Measurements from ENCODE around the gene EGFL6.

Gene EGFL6, protein sequence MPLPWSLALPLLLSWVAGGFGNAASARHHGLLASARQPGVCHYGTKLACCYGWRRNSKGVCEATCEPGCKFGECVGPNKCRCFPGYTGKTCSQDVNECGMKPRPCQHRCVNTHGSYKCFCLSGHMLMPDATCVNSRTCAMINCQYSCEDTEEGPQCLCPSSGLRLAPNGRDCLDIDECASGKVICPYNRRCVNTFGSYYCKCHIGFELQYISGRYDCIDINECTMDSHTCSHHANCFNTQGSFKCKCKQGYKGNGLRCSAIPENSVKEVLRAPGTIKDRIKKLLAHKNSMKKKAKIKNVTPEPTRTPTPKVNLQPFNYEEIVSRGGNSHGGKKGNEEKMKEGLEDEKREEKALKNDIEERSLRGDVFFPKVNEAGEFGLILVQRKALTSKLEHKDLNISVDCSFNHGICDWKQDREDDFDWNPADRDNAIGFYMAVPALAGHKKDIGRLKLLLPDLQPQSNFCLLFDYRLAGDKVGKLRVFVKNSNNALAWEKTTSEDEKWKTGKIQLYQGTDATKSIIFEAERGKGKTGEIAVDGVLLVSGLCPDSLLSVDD

DNA sequence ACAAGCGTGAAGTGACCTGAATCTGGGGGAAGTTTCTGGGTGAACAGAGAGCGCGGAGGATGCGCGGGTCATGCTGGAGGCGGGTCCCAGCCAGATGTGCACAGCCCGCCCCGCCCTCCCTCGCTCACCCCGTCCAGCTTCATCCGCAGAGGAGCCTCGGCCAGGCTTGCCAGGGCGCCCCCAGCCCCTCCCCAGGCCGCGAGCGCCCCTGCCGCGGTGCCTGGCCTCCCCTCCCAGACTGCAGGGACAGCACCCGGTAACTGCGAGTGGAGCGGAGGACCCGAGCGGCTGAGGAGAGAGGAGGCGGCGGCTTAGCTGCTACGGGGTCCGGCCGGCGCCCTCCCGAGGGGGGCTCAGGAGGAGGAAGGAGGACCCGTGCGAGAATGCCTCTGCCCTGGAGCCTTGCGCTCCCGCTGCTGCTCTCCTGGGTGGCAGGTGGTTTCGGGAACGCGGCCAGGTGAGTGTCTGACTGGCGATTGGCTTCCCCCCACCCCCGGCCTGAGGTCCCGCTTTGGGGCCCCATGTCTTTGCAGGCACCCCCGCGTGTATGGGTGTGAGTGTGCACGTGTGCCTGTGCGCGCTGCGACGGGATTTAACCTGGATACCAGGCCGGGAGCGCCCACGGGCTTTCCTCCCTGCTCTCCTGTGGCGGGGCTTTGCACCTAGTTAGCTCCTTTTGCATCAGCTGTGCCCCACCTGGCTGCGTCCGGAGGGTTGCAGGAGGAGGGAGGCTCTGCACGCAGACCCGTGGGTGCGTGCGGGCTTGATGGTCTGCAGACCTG is at the start of gene EGFL6:
TSS of gene EGFL6 (plus strand) at position 123 of the 782 bp plus-strand sequence. CDS start at position 384, 261 bp downstream.
- DNase-seq: no peak

DNA sequence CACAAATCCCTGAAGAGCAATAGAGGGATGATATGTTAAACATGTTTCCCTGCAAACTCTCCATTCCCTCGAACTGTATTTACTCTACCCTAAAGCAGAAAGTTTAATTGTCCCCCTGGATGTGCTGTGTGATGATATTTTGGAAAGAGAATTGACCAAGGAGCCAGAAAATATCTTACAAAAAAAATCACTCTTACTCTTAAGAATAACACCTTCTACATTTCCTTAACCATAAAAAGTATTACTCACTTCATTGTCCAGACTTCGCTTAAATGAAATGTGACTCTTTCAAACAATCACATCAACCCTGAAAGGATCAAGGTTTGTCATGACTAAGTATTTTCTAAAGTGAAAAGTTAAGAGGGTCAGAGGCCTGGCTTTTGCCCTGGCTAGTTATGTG is 49.0 kb upstream of the EGFL6 start:
- DNase-seq: no peak

DNA sequence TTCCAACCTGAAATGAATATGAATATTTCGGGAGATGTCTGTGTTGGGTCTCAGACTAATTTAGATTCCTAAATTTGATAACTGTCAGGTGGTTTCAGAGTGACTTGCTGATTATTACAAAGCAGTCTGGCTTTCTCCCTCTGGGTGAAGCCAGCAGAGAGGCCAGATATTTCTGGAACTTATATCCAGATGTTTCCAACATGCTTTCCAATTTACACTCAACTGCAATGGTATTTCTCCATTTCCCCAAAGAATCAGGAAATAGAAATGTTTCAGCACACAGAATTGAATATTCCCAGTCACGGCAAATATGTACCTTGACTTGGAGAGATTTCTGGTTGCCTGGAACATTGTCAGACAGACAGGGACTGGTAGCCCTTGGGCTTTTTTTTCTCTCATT is 48.5 kb upstream of the EGFL6 start:
- DNase-seq: no peak

DNA sequence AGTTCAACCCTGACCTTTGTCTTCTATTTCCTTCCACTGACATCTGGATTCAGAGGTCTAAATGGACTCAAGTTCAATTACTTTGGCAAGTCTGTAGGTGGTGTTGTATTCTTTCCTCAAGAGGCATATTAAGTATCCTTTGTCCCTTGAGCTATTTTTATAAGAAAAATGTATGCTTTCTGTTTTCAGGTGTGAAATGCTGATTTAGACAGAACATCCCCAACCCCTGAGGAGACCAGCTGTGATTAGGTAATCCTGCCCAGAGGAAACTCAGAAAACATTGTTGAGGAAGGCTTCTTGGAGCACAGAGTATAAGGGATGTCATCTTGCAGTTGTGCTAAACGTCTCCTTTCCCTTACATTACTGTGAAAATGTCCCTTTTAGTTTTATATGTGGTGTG is 46.6 kb upstream of the EGFL6 start:
- no peak for DNase-seq

DNA sequence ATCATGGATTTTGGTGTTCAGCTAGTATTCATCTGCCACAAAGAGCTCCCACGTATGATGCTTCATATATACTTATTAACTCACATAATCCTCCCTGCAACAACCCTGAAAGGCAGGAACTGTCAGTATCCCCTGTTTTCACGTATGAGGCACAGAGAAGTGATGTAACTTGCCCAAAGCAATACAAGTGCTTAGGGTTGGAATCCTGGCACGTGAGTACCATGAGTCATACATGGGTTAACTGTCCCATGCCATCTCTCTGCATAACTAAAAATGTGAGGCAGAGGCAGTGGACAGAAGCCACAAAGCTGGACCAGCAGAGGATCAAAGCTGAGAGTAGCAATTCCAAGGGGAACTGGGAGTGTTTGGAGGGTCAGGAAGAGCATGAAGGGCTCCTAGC is 35.7 kb upstream of the EGFL6 start:
- DNase-seq: no peak

DNA sequence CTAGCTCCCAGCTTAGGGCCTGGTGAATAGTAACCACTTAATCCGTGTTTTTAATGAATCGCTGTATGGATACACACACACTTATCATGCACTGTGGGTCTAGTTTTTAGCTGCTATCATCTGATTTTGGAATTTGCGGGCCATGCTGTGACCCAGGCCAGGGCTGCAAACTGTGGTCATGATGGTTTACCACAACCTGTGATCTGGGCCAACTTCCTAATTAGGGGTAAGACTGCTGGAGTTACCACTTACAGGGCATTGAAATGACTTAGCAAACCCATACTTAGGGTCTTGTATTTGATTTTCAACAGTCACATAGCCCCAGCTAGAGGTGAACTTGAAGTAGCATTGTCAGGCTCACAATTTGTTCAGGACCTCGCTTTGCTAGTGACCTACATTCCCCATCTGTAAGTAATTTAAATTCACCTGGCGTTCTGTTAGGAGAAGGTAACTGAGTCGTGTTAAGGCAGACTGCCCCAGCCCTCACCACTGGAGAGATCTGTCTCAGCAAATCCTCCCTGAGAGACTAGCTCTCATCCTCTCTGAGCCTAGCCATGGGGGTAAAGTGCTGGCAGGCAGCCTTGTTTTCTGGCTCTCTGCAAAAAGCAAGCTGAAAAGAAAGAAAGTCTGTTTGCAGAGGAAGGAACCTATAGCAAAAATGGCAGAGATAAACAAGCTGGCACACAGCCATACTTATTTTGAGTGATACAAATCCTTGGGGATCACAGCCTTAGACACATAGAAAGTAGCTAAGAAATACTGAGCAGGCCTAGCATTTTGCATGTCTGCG is 33.8 kb upstream of the EGFL6 start:
- DNase-seq: no peak

DNA sequence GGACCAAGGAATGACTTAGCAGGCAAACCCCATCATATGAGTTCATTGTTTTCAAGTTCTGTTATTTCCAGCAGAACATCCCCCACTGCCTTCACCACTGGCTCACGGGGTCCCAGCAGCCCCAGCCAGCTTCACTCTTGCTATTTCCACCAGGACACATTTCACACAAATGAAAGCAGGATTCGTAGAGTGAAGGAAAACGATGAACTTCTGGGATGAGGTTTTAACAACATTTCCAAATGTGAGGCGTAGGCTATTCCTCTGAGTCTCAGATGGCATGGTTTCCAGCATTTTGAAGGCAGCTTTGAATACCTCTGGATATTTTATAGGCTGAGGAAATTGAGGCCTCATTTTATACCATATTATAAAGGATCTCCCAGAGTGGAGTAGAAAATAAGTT is 32.9 kb upstream of the EGFL6 start:
- DNase-seq: no peak

DNA sequence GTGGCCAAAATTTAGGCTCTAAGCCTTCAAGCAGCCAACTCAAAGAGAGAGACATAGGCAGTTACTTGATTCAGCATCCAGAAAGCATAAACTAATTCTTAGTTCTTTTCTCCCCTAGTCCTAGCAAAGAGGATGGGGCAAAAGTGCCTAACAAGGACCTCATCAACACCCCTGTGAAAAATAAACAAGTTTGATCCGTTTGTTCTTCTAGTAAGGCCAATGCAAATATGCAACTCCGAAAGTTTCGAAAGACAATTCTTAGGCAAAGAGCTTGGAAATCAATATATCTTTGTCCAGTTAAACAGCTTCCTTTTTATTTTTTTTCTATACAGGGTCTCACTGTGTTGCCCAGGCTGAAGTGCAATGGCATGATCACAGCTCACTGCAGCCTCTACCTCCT is 31.0 kb upstream of the EGFL6 start:
- no peak for DNase-seq

DNA sequence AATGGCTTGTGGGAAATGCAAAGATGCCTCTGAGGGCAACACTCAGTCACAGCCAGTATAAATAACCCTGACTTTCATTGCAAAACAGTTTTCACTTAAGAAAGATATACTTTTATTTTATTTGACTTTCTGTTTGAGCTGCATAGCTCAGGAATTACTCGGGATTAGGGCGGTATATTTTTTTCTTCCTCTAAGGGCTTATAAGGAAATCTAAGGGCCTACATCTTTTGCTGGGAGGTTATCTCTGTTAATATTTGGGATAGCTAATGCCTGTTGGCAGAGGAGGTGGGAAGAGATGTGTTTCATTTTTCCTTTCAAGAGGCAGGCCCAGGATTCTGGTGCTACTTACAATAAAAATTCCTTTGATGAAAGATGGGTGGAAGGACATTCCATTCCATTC is 28.8 kb upstream of the EGFL6 start:
- DNase-seq: no peak

DNA sequence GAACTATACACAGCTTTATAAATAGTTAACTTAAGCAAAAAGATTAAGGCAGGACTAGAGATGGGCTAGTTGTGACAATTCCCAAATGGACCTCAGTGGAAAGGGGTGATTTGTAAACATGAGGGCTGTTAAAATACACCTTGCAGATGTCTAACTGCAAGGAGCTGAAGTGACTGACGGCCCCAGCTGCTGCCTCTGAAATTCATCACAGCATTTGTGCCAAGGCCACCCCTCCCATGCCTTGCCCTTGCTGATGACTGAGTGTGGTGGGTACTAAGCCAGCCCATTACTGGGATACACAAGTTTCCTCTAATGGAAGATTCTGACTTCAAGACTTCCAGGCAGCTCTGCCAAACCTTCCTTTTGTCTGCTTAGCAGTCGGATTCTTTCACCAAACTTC is 23.7 kb upstream of the EGFL6 start:
- no peak for DNase-seq

DNA sequence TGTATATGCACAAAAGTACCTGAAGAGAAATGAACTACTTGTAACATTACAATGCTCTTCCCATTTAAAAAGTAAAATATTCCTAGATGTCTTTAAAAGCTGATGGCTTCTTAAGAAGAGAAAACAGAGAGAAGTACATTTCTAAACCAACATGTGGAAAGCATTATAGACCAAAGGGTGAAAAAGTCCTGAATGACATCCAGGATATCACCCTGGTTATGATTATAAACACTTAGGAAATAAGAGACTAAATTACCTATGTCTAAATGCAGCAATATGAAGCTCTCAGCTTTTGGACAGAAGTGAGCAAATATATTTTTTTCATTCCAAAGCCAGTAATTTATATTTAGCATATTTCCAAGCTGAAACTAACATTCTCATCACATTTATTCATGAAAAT is 21.7 kb upstream of the EGFL6 start:
- DNase-seq: no peak

DNA sequence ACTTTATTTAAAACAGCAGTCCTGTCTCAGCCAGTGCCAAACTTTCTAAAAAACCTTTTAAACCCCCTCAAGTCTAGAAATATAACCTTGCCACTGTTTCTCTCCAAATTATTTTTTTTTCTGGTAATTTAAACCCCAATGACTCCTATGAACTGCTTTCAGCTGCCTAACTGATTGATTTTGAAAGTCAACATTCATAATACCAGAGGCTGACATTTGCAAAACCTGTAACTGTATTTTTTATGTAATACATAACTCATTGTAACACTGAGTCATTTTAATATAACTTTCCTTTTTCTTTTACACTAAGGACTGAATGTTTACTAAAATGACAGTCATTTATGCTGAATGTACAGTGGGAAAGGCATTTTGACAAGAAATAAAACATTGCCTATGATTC is 19.1 kb upstream of the EGFL6 start:
- no peak for DNase-seq

DNA sequence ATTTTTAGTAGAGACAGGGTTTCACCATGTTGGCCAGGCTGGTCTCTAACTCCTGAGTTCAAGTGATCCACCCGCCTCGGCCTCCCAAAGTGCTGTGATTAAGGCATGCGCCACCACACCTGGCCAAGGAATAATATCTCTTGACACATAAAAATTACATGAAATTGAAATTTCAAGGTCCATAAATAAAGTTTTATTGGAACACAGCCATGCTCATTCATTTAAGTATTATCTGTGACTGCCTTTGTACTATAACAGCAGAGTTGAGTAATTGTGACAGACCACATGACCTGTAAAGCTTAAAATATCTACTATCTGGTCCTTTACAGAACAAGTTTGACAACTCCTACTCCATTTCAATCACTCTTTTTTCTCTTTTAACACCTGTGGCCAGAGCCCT is 17.8 kb upstream of the EGFL6 start:
- no peak for DNase-seq

DNA sequence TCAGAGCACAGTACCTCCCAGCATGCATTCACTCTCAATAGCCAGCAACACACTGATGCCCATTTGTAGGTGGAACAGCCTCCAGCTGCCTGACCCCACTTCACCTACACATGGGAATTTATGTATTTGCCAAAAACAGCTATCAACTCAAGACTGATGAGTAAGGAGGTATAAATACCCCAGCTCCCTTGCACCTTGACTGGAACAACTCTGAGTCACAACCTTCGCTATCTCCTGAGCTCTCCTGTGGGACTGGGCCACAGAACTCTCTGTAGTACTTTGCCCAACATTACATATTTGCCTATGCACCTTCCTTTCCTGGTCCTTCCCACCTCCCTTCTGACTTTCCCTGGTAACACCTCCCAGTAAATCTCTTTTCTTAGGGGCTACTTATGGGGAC is 16.5 kb upstream of the EGFL6 start:
- DNase-seq: no peak

DNA sequence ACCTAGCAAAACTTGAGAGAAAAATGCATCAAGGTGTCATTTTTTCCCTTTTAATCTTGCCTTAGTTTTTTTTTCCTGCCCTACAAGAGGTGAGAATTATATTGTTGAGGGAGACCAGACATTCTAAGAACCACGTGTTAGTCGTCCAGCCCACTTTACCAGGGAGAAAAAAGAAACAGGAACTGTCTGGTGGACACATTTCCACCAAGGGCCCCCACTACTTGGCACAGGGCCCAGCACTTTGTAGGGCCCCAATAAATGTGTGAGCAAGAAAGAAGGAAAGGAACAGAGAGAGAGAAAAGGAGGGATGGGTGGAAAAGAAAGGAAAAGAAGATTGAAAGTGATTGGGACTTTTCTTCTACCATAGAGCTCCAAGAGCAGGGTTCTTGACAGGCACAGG is 3.9 kb upstream of the EGFL6 start:
- DNase-seq: no peak

DNA sequence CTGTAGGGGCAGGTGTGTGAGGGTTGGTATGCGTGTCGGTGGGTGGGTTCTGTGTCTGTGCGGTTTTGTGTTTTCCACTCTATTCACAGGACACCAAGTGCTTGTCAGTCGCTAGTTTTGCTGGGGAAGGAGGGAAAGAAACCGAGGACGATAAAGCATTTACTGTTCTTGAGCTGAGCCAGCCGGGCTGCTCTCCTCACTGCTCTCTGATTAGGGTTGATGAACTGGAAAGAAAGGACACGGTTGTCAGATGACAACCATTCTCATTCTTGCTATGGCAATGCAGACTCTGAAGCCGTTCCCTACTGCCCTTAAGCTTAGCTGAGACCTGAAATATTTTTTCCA is 832 bp downstream of the EGFL6 start:
- DNase-seq: no peak

DNA sequence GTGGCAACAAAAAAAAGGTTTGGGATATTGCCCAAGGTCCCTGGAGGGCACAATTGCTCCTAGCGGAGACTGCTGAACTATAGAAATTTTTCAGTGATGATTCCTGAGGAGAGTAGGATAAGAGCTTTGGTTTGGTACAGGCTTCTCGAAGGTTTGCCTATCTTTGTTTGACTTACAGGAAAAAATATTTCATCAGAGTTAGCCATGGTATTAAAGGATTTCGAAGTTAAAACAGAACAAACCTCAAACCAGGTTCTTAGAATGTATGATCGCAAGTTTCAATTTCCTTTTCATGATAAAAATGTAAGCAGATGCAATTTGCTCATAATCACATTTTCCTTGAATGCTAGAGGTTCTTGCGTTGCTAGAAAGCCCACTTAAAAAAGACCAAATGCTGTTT is 1.7 kb downstream of the EGFL6 start:
- DNase-seq: no peak

DNA sequence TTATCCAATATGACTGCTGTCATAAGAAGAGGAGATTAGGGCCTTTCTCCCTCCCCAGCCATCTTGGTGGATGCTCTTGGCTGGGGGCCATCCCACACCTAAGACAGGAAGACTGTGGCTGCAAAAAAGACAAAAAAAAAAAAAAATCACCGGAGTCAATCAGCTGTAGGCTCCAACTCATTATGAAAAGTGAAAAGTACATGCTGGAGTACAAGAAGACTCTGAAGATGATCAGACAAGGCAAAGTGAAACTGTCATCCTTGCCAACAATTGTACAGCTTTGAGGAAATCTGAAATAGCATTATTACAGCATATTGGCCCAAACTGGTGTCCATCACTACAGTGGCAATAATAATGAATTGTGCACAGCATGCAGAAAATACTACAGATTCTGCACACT is 5.2 kb downstream of the EGFL6 start:
- no peak for DNase-seq

DNA sequence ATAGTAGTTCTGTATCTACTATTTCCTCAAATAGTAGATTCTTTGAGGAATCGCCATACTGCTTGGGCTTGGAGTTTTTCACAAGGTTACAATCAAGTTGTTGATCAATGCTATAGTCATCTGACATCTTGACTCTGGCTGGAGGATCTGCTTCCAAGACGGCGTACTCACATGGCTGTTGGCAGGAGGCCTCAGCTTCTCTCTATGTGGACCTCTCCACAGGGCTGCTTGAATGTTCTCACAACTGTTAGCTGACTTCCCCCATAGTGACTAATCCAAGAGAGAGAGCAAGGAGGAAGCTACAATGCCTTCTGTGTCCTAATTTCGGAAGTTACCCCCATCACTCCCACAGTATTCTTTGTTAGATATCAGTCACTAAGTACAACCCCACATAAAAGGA is 10.3 kb downstream of the EGFL6 start:
- DNase-seq: no peak

DNA sequence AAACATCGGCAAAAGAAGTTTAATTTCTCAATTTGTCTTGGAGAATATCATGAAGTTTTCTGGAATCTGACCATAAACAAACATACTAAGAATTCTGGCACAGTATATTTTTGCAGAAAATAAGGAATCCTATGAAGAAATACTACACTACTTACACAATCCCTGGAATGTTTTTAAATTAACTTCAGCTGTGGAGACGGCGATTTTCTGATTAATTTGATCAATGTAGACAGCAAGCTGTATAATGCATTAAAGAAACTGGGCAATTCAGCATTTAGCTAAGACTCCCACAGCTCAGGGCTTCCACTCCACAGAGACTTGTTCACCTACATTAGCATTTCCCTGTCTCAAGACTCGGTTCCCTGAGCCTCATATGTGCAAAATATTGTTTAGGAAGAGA is 12.2 kb downstream of the EGFL6 start:
- DNase-seq: no peak

DNA sequence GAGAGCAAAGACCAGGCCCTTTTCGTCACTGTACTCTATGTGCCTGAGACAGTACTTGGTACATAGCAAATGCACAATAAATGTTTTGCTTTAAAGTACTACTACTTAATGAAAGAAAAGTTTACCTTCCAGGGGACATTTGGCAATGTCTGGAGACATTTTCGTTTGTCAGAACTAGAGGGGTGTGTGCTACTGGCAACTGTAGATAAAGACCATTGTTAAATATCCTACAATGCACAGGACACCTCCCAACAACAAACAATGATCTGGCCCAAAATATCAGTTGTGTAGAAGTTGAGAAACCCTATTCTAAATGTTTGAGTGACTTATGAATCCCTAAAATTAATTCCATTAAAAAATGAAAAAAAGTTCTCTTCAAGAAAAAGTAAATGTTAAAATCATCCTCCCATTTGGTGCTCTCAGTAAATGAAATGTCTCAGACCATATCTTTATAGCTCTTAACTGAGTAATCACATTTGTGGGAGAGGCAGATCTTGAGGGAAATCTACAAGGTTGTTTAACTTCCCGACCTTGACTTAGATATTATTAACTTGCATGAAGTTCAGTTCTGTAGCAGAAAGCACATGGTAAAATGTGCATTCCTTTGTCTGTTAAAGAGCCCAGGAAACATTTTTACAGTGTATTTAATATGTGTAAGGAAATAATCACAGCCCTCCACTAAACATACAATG is 18.5 kb downstream of the EGFL6 start:
- DNase-seq: no peak

DNA sequence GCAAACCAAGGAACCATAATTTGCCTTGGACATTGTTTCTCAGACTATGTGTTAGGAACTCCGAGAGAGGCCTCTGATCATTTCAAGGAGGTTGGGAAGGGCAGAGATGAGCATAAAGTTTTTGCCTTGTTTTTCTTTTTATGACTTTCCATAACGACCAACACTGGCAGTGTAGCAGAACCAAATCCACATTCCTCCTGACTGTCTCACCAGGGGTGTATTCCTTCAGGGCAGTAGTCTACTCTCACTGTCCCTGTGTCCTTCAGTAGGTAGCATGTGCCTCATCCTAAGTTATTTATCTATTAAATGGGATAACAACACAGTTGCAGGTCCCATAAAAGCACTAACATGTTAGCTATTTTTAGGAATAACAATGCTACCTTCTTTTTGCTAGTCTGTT is 20.8 kb downstream of the EGFL6 start:
- DNase-seq: no peak

DNA sequence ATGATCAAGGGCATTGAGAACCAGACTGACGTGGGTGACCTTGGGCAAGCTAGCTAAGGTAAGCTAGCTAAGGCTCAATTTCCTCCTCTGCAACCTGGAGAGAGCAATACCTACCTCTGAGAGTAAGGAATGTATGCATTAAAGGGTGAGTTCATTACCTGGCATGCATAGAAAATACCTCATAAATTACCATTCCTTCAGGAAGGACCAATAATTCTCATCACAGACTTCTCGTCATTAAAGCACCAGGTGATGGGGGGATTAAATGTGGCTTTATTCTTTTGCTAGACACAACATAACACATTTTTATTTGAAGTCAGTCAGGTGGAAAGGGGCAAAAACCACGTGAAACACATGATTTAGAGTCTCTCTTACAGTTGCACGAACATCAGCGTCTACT is 21.5 kb downstream of the EGFL6 start:
- no peak for DNase-seq
